Esophagus squamous epithelium (tissue), 5 donors: ENCODE data around the gene BMP7. TPM values are rescaled to one million over a fixed set of nuclear protein-coding genes. Genes with fewer than 3 reads are reported as not detected.
"Not testable (repeated sequence)": the region's sequence is repeated elsewhere in the genome, so short reads cannot be mapped to it uniquely, and the experiment has no call there.

Experiments
- DNase-seq: peaks from one replicate; lab custom pipeline; 2025; lab: John Stamatoyannopoulos, UW
- H3K27ac ChIP-seq, 4 donors: fragments of 200-600 bp; sonication (generic); one replicate each; pipeline ENCODE4 v1.5.1; 2016 to 2019; ENCODE audit warnings: mild to moderate bottlenecking in 1 of 4
- H3K27me3 ChIP-seq, 4 donors: fragments of 200-600 bp; sonication (generic); 1 replicate in 3 of 4; 2 replicates in 1 of 4; pipeline versions ENCODE4 v1.5.1 to v1.6.0; 2017 to 2021; ENCODE audit warnings: antibody characterized with exemption in 1 of 4
- H3K36me3 ChIP-seq, 3 donors: fragments of 200-600 bp; sonication (generic); one replicate each; pipeline ENCODE4 v1.5.1; 2016 to 2019
- H3K4me1 ChIP-seq, 3 donors: fragments of 200-600 bp; sonication (generic); one replicate each; pipeline ENCODE4 v1.5.1; 2017 to 2019
- H3K4me3 ChIP-seq, 4 donors: fragments of 200-600 bp; sonication (generic); 1 replicate in 3 of 4; 2 replicates in 1 of 4; pipeline ENCODE4 v1.5.1; 2016 to 2019; ENCODE audit warnings: mild to moderate bottlenecking in 2 of 4, moderate library complexity in 1 of 4
- H3K9me3 ChIP-seq, 3 donors: fragments of 200-600 bp; sonication (generic); one replicate each; pipeline ENCODE4 v1.5.1; 2016 to 2019
- CTCF ChIP-seq, 6 experiments: fragments of 450-650 bp in 4 of 6; fragments of 200-600 bp in 2 of 6; sonication (generic) in 2 of 6; IDR thresholded peaks; one replicate each; pipeline ENCODE4 v1.5.1; 2016 to 2019; ENCODE audit warnings: antibody characterized with exemption in 6 of 6, mild to moderate bottlenecking in 4 of 6, moderate library complexity in 4 of 6
- POLR2A ChIP-seq, 4 donors: fragments of 450-650 bp; IDR thresholded peaks; one replicate each; pipeline ENCODE4 v1.6.1; 2017; ENCODE audit warnings: antibody characterized with exemption in 4 of 4, mild to moderate bottlenecking in 4 of 4, moderate library complexity in 3 of 4
- WGBS, 2 donors: methylation state at CpG; one replicate each; pipeline ENCODE4 v1.1.5; 2018; 5-methylcytosine and 5-hydroxymethylcytosine counted together
- intact Hi-C: fragments of 100-400 bp; cut with DNase I; formaldehyde crosslinking; loops from one replicate; pipeline ENCODE4 v1.15.0; 2022
- total RNA-seq, 4 donors: library from RNA; depleted of rRNA; stranded (reverse); fragments of >200 nt; gene quantifications; one replicate each; pipeline ENCODE4 v1.1.0, GENCODE V29; 2016
- donor health status: DM: yes; HTN: yes; CAD: no.

Gene BMP7
- total RNA-seq, 4 donors from 2014 or later: 21.8 to 59.8 (median 35.1) TPM

- Histone ChIP-seq H3K9me3 (no peaks in the 10 kb centered on the region), H3K27me3 (peaks cover 0 to 67% (median 0%) of the 10 kb centered on the region in 4 donors), H3K36me3 (no peaks in the 10 kb centered on the region), H3K4me1 (peaks cover 0 to 14% (median under 1%) of the 10 kb centered on the region in 3 donors), H3K27ac (no peak overlapping the region), H3K4me3 (no peak overlapping the region)
- TF ChIP-seq CTCF (IDR thresholded peaks at IDR 0.05): no peak
- TF ChIP-seq POLR2A (IDR thresholded peaks at IDR 0.05): no peak
- 66 to 78% methylated on average over 4 to 7 of the region's 7 CpGs for WGBS, 2 donors
- intact Hi-C loops: no loop called here
- DNase-seq: no peak
Measured at GRCh38 chr20:57283860-57284259, 17.4 kb upstream of the BMP7 start.

- DNase-seq: no peak
- H3K4me1 ChIP-seq: peaks cover 0 to 3% (median 0%) of the 10 kb centered on the region in 3 donors
- no peaks in the 10 kb centered on the region for H3K36me3 ChIP-seq
- intact Hi-C loops: no loop called here
- no peak overlapping the region for H3K4me3 ChIP-seq
- TF ChIP-seq POLR2A (IDR thresholded peaks at IDR 0.05): no peak
- TF ChIP-seq CTCF (IDR thresholded peaks at IDR 0.05): no peak
- H3K9me3 ChIP-seq: no peaks in the 10 kb centered on the region
- 61 to 67% methylated on average over 7 to 16 of the region's 18 CpGs for WGBS, 2 donors
- no peak overlapping the region for H3K27ac ChIP-seq
- H3K27me3 ChIP-seq: peaks cover 0 to 59% (median 0%) of the 10 kb centered on the region in 4 donors
Measured at GRCh38 chr20:57282670-57283361, 16.4 kb upstream of the BMP7 start.

- TF ChIP-seq CTCF (IDR thresholded peaks at IDR 0.05) (no peak), POLR2A (IDR thresholded peaks at IDR 0.05) (no peak)
- no peaks in the 10 kb centered on the region for H3K36me3 ChIP-seq
- peaks cover 0 to 56% (median 0%) of the 10 kb centered on the region in 4 donors for H3K27me3 ChIP-seq
- H3K4me3 ChIP-seq: no peak overlapping the region
- 82 to 87% methylated on average over 7 of the region's 7 CpGs for WGBS, 2 donors
- H3K27ac ChIP-seq: no peak overlapping the region
- H3K4me1 ChIP-seq: no peaks in the 10 kb centered on the region
- no peak for DNase-seq
- intact Hi-C loops: no loop called here
- no peaks in the 10 kb centered on the region for H3K9me3 ChIP-seq
Measured at GRCh38 chr20:57281900-57282299, 15.5 kb upstream of the BMP7 start.

GRCh38 chr20:57280221-57280620 lies 13.8 kb upstream of the BMP7 start:
- no peak overlapping the region for H3K27ac ChIP-seq
- peaks cover 0 to 41% (median 0%) of the 10 kb centered on the region in 4 donors for H3K27me3 ChIP-seq
- no peak for DNase-seq
- no peaks in the 10 kb centered on the region for H3K9me3 ChIP-seq
- no peak overlapping the region for H3K4me3 ChIP-seq
- no peaks in the 10 kb centered on the region for H3K36me3 ChIP-seq
- 89 to 90% methylated on average over 10 of the region's 10 CpGs for WGBS, 2 donors
- intact Hi-C loops: no loop called here
- TF ChIP-seq POLR2A (IDR thresholded peaks at IDR 0.05) (no peak), CTCF (IDR thresholded peaks at IDR 0.05) (no peak)
- H3K4me1 ChIP-seq: peaks cover 0 to 8% (median 0%) of the 10 kb centered on the region in 3 donors

- WGBS, 2 donors: 67 to 100% methylated on average over 1 to 2 of the region's 3 CpGs
- H3K4me3 ChIP-seq, H3K9me3 ChIP-seq, H3K27ac ChIP-seq, intact Hi-C loops, H3K4me1 ChIP-seq, DNase-seq, H3K36me3 ChIP-seq: not testable (repeated sequence)
- H3K27me3 ChIP-seq: peaks cover 0 to 40% (median 0%) of the 10 kb centered on the region in 4 donors
Measured at GRCh38 chr20:57279548-57279947, 13.1 kb upstream of the BMP7 start.
